H7 (cell line): ENCODE data around the gene NR1I3. TPM values are rescaled to one million over a fixed set of nuclear protein-coding genes. Genes with fewer than 3 reads are reported as not detected.
A peak's percentile ranks its signal among the peaks of the same experiment; 100 is the strongest.
"Not testable (repeated sequence)": the region's sequence is repeated elsewhere in the genome, so short reads cannot be mapped to it uniquely, and the experiment has no call there.

ENCODE experiments used
- DNase-seq: peaks from one replicate; pipeline ENCODE4 v3.0.0; 2012
- H3K27me3 ChIP-seq: 2 replicates; pipeline ENCODE4 v1.6.0; 2011; ENCODE audit warnings: mild to moderate bottlenecking, low read length; ENCODE audit not compliant: control insufficient read depth, insufficient read depth
- H3K36me3 ChIP-seq: replicated peaks from 2 replicates; pipeline ENCODE4 v1.5.1; 2011; ENCODE audit warnings: low read length; ENCODE audit not compliant: control insufficient read depth, insufficient read depth
- H3K4me3 ChIP-seq: 2 replicates; pipeline ENCODE4 v1.5.1; 2011; ENCODE audit warnings: low read depth, mild to moderate bottlenecking, control low read depth, low read length, moderate library complexity; ENCODE audit not compliant: insufficient read depth
- total RNA-seq: library from RNA; depleted of rRNA; stranded (reverse); fragments of >200 nt; shearing (Covaris generic); gene quantifications from 2 replicates; pipeline ENCODE4 v1.2.3, GENCODE V29; 2014

Gene NR1I3
- total RNA-seq, 1 experiment from 2014 or later, result not detected

DNA sequence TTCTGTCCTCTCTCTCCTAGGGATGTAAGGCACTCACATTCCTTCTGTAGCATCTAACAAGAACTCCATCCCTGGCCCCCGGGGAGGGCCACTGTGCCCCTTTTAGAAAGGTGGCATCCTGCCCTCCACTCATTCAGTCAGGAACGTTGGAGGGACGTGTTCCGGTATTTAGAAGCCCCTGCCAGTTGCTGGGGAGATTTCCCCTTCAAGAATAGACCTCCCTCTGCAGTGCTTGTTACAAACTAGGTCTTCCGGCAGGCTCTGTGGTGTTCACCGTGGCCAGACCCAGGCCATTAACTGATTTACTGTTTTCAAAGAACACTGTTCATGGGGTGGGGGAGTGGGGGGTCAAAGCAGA is 21.3 kb upstream of the NR1I3 start:
- H3K4me3 ChIP-seq, result peak overlapping the region; percentile 75; the same call in 1 of the 2 replicates
- DNase-seq, result no peak
- H3K36me3 ChIP-seq, result no peaks in the 10 kb centered on the region

DNA sequence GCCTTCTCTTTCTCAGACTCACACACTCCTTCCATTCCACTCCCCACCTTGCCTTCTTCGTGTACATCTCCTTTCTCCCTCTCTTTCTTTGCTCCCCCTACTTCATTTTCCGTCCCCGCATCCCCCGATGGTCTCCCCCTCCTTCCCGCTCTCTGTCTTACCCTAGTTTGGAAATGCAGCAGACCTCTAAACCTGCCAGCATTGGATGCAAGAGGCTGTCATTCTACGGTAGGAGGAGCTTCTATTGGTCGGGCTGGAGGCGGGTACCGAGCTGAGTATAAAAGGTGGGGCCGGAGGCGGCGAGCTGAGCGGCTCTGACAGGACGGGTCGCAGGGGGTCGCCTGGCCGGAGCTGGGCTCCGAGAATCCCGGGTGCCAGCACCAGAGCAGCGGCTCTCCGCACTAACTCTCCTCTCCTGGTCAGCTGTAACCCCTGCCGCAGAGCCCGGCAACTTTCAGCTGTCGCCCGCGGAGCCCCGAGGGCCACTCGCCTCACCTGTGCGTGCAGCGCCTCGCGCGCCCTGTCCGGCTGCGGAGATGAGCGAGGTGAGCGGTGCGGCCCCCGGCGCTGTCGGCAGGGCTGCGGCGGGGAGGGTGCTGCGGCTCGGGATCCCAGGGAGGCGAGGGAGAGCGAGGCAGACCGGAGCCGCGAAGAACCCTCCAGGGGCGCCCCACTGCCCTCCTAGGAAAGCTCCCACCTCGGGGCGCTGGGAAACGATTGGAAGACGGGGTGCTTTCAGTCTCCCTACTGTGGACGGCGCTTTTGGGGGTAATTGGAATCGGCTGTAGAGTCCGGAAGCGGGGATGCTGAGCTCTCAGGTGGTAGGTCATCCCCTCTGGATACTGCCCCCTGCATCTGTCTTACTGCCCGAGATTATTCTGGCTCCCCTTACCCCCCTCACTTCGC is 20.7 kb upstream of the NR1I3 start, which contains the start of gene PCP4L1:
Gene PCP4L1, plus strand, starts transcription at position 307 of the 906 bp plus-strand sequence. Its CDS starts 230 bp downstream, at position 537.
- H3K27me3 ChIP-seq, result peaks cover 42% of the 10 kb centered on the region
- H3K4me3 ChIP-seq, result peak within 1 kb of the TSS; percentile 75
- H3K36me3 ChIP-seq, result no peaks in the 10 kb centered on the region
- DNase-seq, result peak; percentile 95

More for the DNA sequence above, 21.3 kb upstream of the NR1I3 start:
- peaks cover 42% of the 10 kb centered on the region for H3K27me3 ChIP-seq

- not testable (repeated sequence) for DNase-seq, H3K36me3 ChIP-seq, H3K4me3 ChIP-seq
- peaks cover 42% of the 10 kb centered on the region for H3K27me3 ChIP-seq
Observed at GRCh38 chr1:161257109-161257508, 19.1 kb upstream of the NR1I3 start.

- H3K4me3 ChIP-seq, DNase-seq, H3K36me3 ChIP-seq: not testable (repeated sequence)
- H3K27me3 ChIP-seq, result peaks cover 34% of the 10 kb centered on the region
Observed at GRCh38 chr1:161255955-161256520, 18.0 kb upstream of the NR1I3 start.

DNA sequence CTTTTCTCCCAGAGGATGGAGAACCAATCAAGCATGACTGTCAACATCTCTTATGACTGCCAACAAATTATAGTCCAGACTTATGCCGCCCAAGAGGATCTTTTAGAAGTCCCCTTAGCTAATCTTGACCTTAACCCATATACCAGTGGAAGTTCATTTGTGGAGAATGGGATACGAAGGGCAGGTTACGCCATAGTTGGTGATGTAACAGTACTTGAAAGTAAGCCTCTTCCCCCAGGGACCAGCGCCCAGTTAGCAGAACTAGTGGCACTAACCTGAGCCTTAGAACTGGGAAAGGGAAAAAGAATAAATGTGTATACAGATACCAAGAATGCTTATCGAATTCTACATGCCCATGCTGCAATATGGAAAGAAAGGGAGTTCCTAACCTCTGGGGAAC is 17.3 kb upstream of the NR1I3 start:
- not testable (repeated sequence) for DNase-seq, H3K4me3 ChIP-seq, H3K36me3 ChIP-seq
- peaks cover 26% of the 10 kb centered on the region for H3K27me3 ChIP-seq

GRCh38 chr1:161251579-161251978 is 13.6 kb upstream of the NR1I3 start:
- H3K4me3 ChIP-seq, result no peak overlapping the region
- DNase-seq, result no peak
- no peaks in the 10 kb centered on the region for H3K36me3 ChIP-seq
- H3K27me3 ChIP-seq, result no peaks in the 10 kb centered on the region

DNA sequence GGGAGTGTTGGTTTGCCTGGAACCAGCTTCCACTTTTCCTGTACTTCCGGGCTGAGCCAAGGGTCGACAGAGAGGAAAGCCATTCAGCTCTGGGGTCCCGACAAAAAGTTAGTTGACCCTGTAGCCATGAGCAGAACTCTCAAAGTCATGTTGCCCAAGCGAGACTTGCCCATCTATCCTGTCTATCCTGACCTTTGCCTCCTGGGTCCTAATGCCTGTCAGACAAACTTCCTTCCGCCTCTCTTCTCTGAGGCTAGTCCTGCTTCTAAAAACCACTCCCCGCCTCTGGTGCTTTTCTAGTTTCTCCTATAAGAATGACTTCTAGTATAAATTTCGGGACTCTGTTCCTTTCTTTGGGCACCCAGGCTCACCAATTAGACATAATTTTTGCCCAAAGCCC is 12.8 kb upstream of the NR1I3 start:
- Histone ChIP-seq H3K36me3 (no peaks in the 10 kb centered on the region), H3K27me3 (no peaks in the 10 kb centered on the region), H3K4me3 (no peak overlapping the region)
- DNase-seq, result no peak

- H3K36me3 ChIP-seq, H3K27me3 ChIP-seq, DNase-seq, H3K4me3 ChIP-seq: not testable (repeated sequence)
Observed at GRCh38 chr1:161250100-161250499, 12.1 kb upstream of the NR1I3 start.

GRCh38 chr1:161244888-161245287 is 6.9 kb upstream of the NR1I3 start:
- no peak overlapping the region for H3K4me3 ChIP-seq
- H3K27me3 ChIP-seq, result no peaks in the 10 kb centered on the region
- DNase-seq, result no peak
- no peaks in the 10 kb centered on the region for H3K36me3 ChIP-seq

- H3K4me3 ChIP-seq, result no peak overlapping the region
- H3K27me3 ChIP-seq, result no peaks in the 10 kb centered on the region
- DNase-seq, result no peak
- H3K36me3 ChIP-seq, result no peaks in the 10 kb centered on the region
Observed at GRCh38 chr1:161242313-161242712, 4.3 kb upstream of the NR1I3 start.

GRCh38 chr1:161241682-161242081 is 3.7 kb upstream of the NR1I3 start:
- H3K4me3 ChIP-seq, result no peak overlapping the region
- no peak for DNase-seq
- H3K36me3 ChIP-seq, result no peaks in the 10 kb centered on the region
- H3K27me3 ChIP-seq, result no peaks in the 10 kb centered on the region

DNA sequence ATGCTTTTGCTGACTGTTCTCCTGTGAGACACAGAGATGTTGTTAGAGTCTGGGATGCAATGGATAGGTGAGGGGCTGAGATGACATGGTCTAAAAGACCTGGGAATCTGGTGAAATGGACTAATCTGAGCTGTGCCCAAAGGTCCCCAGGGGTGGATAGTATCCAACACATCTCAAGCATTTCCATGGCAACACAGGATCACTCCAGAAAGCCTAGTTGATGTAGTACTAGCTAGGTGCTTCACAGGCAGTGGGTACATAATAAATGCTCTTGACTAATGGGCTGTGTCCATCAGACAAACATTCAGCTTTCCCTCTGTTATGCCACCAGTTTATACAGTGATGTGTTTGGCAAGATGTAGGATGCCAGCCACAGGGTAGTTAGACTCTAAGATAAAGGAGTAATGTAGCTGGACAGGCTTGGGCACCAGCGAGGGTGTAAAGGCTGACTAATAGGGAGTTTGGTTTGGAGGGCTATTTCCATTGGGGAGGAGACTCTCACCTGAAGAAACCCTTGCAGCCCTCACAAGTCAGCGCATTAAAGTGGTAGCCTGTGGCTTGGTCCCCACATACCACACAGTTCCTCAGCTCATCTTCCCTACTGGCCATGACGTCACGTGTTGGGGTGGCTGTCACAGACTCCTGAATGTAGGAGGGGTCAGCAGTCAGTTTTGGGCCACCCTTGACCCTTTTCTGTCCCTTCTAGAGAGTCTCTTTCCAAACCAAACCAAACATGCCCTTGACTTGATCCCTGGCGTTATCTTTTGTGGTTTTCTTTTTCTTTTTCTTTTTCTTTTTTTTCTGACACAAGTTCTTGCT is 1.8 kb downstream of the NR1I3 start:
- no peak for DNase-seq
- Histone ChIP-seq H3K4me3 (no peak overlapping the region), H3K36me3 (no peaks in the 10 kb centered on the region), H3K27me3 (no peaks in the 10 kb centered on the region)

GRCh38 chr1:161233102-161233501 is 4.9 kb downstream of the NR1I3 start:
- H3K4me3 ChIP-seq, result no peak overlapping the region
- no peaks in the 10 kb centered on the region for H3K27me3 ChIP-seq
- DNase-seq, result no peak
- peaks cover 8% of the 10 kb centered on the region for H3K36me3 ChIP-seq

GRCh38 chr1:161230762-161231161 is 7.2 kb downstream of the NR1I3 start:
- H3K36me3 ChIP-seq, result peaks cover 9% of the 10 kb centered on the region
- H3K27me3 ChIP-seq, result no peaks in the 10 kb centered on the region
- no peak for DNase-seq
- H3K4me3 ChIP-seq, result no peak overlapping the region
